B cell (primary cell): ENCODE measurements around the gene ALPK3. TPM values are rescaled to one million over a fixed set of nuclear protein-coding genes. Genes with fewer than 3 reads are reported as not detected.

Experiments
- ATAC-seq: fragments of 200-7000 bp; cut with Tn5 transposase; one replicate; pipeline ENCODE4 v1.10.0; 2021; ENCODE audit warnings: low read depth, mild to moderate bottlenecking, moderate number of reproducible peaks, moderate library complexity
- CTCF ChIA-PET: fragments of 350-600 bp; sonication (Branson Sonifier 250); formaldehyde crosslinking; loops from one replicate; lab custom pipeline; 2021; ENCODE audit warnings: antibody characterized with exemption, inconsistent platforms; lab: Charles Lee
- POLR2A ChIA-PET: fragments of 350-600 bp; sonication (Branson Sonifier 250); formaldehyde crosslinking; loops from one replicate; lab custom pipeline; 2021; ENCODE audit warnings: antibody characterized with exemption; lab: Charles Lee
- DNase-seq: peaks from one replicate; pipeline ENCODE4 v3.0.0; 2013
- H2AFZ ChIP-seq: 2 replicates; pipeline ENCODE4 v1.6.1; 2012; ENCODE audit warnings: mild to moderate bottlenecking, low read depth, low read length; ENCODE audit not compliant: insufficient read depth, poor library complexity, severe bottlenecking
- H3K27ac ChIP-seq, 2 donors: 1 replicate in 1 of 2; 2 replicates in 1 of 2; pipeline ENCODE4 v1.5.1; 2012 to 2013; ENCODE audit warnings: low read length in 2 of 2, mild to moderate bottlenecking in 2 of 2, moderate library complexity in 1 of 2
- H3K27me3 ChIP-seq, 4 experiments: fragments of 200-600 bp in 1 of 4; sonication (generic) in 1 of 4; replicated peaks in 1 of 4; 1 replicate in 2 of 4; 2 replicates in 2 of 4; pipeline versions ENCODE4 v1.6.1 to v1.7.0; 2013 to 2016; ENCODE audit warnings: low read length in 3 of 4, mild to moderate bottlenecking in 2 of 4, mixed read lengths in 1 of 4, moderate library complexity in 1 of 4; ENCODE audit not compliant: insufficient read depth in 4 of 4, control insufficient read depth in 3 of 4; ENCODE audit errors: control extremely low read depth in 1 of 4
- H3K36me3 ChIP-seq, 2 experiments: replicated peaks in 1 of 2; 1 replicate in 1 of 2; 2 replicates in 1 of 2; pipeline versions ENCODE4 v1.6.1 to v1.7.1; 2013; ENCODE audit warnings: low read length in 1 of 2; ENCODE audit not compliant: insufficient read depth in 2 of 2, control insufficient read depth in 1 of 2; ENCODE audit errors: control extremely low read depth in 1 of 2, extremely low read depth in 1 of 2
- H3K4me1 ChIP-seq, 2 donors: fragments of 200-600 bp in 1 of 2; sonication (generic) in 1 of 2; 1 replicate in 1 of 2; 2 replicates in 1 of 2; pipeline versions ENCODE4 v1.5.1 to v1.6.1; 2013 to 2017; ENCODE audit warnings: low read length in 2 of 2; ENCODE audit not compliant: control insufficient read depth in 2 of 2, insufficient read depth in 2 of 2
- H3K4me2 ChIP-seq: replicated peaks from 2 replicates; pipeline ENCODE3; 2012; ENCODE audit warnings: mild to moderate bottlenecking, low read depth, low read length; ENCODE audit not compliant: poor library complexity, severe bottlenecking
- H3K4me3 ChIP-seq, 5 experiments: fragments of 200-600 bp in 1 of 5; sonication (generic) in 1 of 5; 1 replicate in 3 of 5; 2 replicates in 2 of 5; pipeline versions ENCODE4 v1.5.1 to v1.7.0; 2011 to 2016; ENCODE audit warnings: low read length in 4 of 5, mild to moderate bottlenecking in 4 of 5, low read depth in 2 of 5, control low read depth in 1 of 5, moderate library complexity in 1 of 5; ENCODE audit not compliant: insufficient read depth in 1 of 5; ENCODE audit errors: control extremely low read depth in 1 of 5, extremely low read depth in 1 of 5
- H3K79me2 ChIP-seq: fragments of 200-600 bp; sonication (generic); one replicate; pipeline ENCODE4 v1.6.0; 2016; ENCODE audit warnings: low read length; ENCODE audit not compliant: control insufficient read depth, insufficient read depth
- H3K9ac ChIP-seq: fragments of 200-600 bp; sonication (generic); 2 replicates; pipeline ENCODE4 v1.6.1; 2017; ENCODE audit warnings: mild to moderate bottlenecking, low read length, moderate library complexity
- H3K9me3 ChIP-seq, 3 donors: one replicate each; pipeline versions ENCODE4 v1.6.1 to v1.7.1; 2013; ENCODE audit warnings: low read length in 2 of 3; ENCODE audit not compliant: control insufficient read depth in 2 of 3, insufficient read depth in 1 of 3; ENCODE audit errors: control extremely low read depth in 1 of 3
- H4K20me1 ChIP-seq: 2 replicates; pipeline ENCODE4 v1.6.0; 2012; ENCODE audit warnings: mild to moderate bottlenecking, low read length; ENCODE audit not compliant: insufficient read depth, control insufficient read depth, poor library complexity, severe bottlenecking
- H3K27ac Mint-ChIP-seq: one replicate; pipeline ENCODE4 v1.8.0; 2021; ENCODE audit warnings: mixed read lengths
- H3K27me3 Mint-ChIP-seq: one replicate; pipeline ENCODE4 v1.8.0; 2021; ENCODE audit warnings: mixed read lengths
- H3K4me1 Mint-ChIP-seq: one replicate; pipeline ENCODE4 v1.8.0; 2021; ENCODE audit warnings: mixed read lengths
- H3K4me3 Mint-ChIP-seq: one replicate; pipeline ENCODE4 v1.8.0; 2021; ENCODE audit warnings: mixed read lengths
- H3K9me3 Mint-ChIP-seq: one replicate; pipeline ENCODE4 v1.8.0; 2022; ENCODE audit warnings: mixed read lengths; ENCODE audit not compliant: insufficient read depth
- EZH2 ChIP-seq: IDR thresholded peaks from 2 replicates; pipeline ENCODE4 v1.6.1; 2012; ENCODE audit warnings: borderline replicate concordance, low read depth, mild to moderate bottlenecking, moderate library complexity, low read length; ENCODE audit not compliant: insufficient read depth, poor library complexity, severe bottlenecking
- WGBS: methylation state at CpG from one replicate; pipeline ENCODE4 v1.1.5; 2013; ENCODE audit warnings: missing lambda C conversion rate; ENCODE audit not compliant: insufficient coverage; 5-methylcytosine and 5-hydroxymethylcytosine counted together
- intact Hi-C: fragments of 100-400 bp; cut with micrococcal nuclease; formaldehyde crosslinking; loops from one replicate; pipeline ENCODE4 v1.10.0; 2022
- polyA plus RNA-seq: library from polyadenylated mRNA; depleted of rRNA; stranded (reverse); fragments of >200 nt; gene quantifications from 2 replicates; pipeline ENCODE4 v1.2.3, GENCODE V29; 2012
- total RNA-seq, 2 donors: library from RNA; stranded (reverse); fragments of 120-200 nt in 1 of 2; gene quantifications; 1 replicate in 1 of 2; 2 replicates in 1 of 2; pipeline versions ENCODE4 v1.2.3 to v1.2.4, GENCODE V29; 2013 to 2022
- TF ChIP-seq, protein P1 (sequence below): fragments of 200-600 bp; IDR thresholded peaks from one replicate; pipeline ENCODE4 v1.8.0; 2022; ENCODE audit warnings: antibody characterized with exemption, mild to moderate bottlenecking

The ALPK3 gene
- total and polyA plus RNA-seq, 2 donors (not counting 1 experiment from before 2014, with no cell fraction given) = 0.07 to 0.15 TPM

GRCh38 chr15:84804005-84804900 lies 12.9 kb upstream of the ALPK3 start:
- ChIA-PET POLR2A (no interaction called here), CTCF (no interaction called here)
- H3K4me3 ChIP-seq = no peak overlapping the region
- no peak overlapping the region for H3K9ac ChIP-seq
- peaks cover 14% of the 10 kb centered on the region for H4K20me1 ChIP-seq
- no peak overlapping the region for H3K27ac ChIP-seq
- no peaks in the 10 kb centered on the region for H3K4me1 ChIP-seq
- H3K36me3 ChIP-seq = peaks cover 7 to 53% of the 10 kb centered on the region in 2 experiments
- 91% methylated on average over 3 of the region's 4 CpGs for WGBS
- no peak for TF ChIP-seq EZH2
- TF ChIP-seq, protein P1, sequence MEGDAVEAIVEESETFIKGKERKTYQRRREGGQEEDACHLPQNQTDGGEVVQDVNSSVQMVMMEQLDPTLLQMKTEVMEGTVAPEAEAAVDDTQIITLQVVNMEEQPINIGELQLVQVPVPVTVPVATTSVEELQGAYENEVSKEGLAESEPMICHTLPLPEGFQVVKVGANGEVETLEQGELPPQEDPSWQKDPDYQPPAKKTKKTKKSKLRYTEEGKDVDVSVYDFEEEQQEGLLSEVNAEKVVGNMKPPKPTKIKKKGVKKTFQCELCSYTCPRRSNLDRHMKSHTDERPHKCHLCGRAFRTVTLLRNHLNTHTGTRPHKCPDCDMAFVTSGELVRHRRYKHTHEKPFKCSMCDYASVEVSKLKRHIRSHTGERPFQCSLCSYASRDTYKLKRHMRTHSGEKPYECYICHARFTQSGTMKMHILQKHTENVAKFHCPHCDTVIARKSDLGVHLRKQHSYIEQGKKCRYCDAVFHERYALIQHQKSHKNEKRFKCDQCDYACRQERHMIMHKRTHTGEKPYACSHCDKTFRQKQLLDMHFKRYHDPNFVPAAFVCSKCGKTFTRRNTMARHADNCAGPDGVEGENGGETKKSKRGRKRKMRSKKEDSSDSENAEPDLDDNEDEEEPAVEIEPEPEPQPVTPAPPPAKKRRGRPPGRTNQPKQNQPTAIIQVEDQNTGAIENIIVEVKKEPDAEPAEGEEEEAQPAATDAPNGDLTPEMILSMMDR = no peak
- H3K27me3 ChIP-seq = no peaks in the 10 kb centered on the region
- no peaks in the 10 kb centered on the region for H3K4me1 Mint-ChIP-seq
- H3K9me3 ChIP-seq = no peaks in the 10 kb centered on the region
- DNase-seq (no peak), ATAC-seq (no peak)
- H3K4me3 Mint-ChIP-seq = no peak overlapping the region
- H3K27me3 Mint-ChIP-seq = no peaks in the 10 kb centered on the region
- H2AFZ ChIP-seq = no peak overlapping the region
- H3K27ac Mint-ChIP-seq = no peak overlapping the region
- H3K9me3 Mint-ChIP-seq = no peaks in the 10 kb centered on the region
- no peaks in the 10 kb centered on the region for H3K79me2 ChIP-seq
- H3K4me2 ChIP-seq = no peak overlapping the region
- intact Hi-C loops = no loop called here

DNA sequence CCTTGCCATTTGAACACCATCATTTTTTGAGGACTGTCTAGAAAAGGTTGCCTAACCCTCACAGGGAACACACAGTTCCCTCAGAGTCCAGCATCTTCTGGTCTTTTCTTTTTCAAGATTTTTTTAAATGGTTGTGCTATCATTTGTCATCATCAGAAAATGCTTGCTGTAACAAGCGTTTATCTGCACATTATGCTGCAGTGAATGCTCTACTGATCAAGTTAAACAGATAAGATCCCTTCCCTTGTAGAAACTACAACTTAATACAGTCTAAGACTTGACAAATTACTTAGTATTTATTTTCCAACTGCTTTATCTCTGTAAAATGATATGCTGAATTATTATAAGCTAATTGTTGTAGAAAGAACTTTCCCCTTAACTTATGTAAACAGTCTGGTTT lies 11.9 kb upstream of the ALPK3 start:
- POLR2A ChIA-PET = interaction anchor here (0.6 kb wide), 1 partner anchor 18 kb away, joined by 7 read pairs; no protein-coding TSS in a partner anchor
- H4K20me1 ChIP-seq = peaks cover 6% of the 10 kb centered on the region

More for the DNA sequence above, 11.9 kb upstream of the ALPK3 start:
- ATAC-seq (no peak), DNase-seq (no peak)
- no peak overlapping the region for H3K4me3 Mint-ChIP-seq
- H3K9me3 Mint-ChIP-seq = no peaks in the 10 kb centered on the region
- H3K79me2 ChIP-seq = no peaks in the 10 kb centered on the region
- intact Hi-C loops = no loop called here
- no peak overlapping the region for H3K27ac ChIP-seq
- H3K4me3 ChIP-seq = no peak overlapping the region
- H3K27me3 Mint-ChIP-seq = no peaks in the 10 kb centered on the region
- H3K27ac Mint-ChIP-seq = no peak overlapping the region
- H3K9ac ChIP-seq = no peak overlapping the region
- H2AFZ ChIP-seq = no peak overlapping the region
- H3K4me1 ChIP-seq = no peaks in the 10 kb centered on the region
- no peak overlapping the region for H3K4me2 ChIP-seq
- no peaks in the 10 kb centered on the region for H3K9me3 ChIP-seq
- TF ChIP-seq EZH2 = no peak
- TF ChIP-seq, protein P1 = no peak
- no peaks in the 10 kb centered on the region for H3K4me1 Mint-ChIP-seq
- H3K36me3 ChIP-seq = peaks cover 5 to 43% of the 10 kb centered on the region in 2 experiments
- WGBS = 60% methylated on average over 1 of the region's 1 CpG
- no peaks in the 10 kb centered on the region for H3K27me3 ChIP-seq
- CTCF ChIA-PET = no interaction called here
